Activated T-cell treated with anti-CD3 and anti-CD28 coated beads, Interleukin-2, amount 50 U/mL, for 48 hours (primary cell): ENCODE data around the gene ZNF653.
"Not testable (repeated sequence)": the region's sequence is repeated elsewhere in the genome, so short reads cannot be mapped to it uniquely, and the experiment has no call there.

ENCODE experiments used
- DNase-seq, 2 experiments: peaks; one replicate each; pipeline ENCODE4 v3.0.0-alpha.2; 2020

The ZNF653 gene

DNA sequence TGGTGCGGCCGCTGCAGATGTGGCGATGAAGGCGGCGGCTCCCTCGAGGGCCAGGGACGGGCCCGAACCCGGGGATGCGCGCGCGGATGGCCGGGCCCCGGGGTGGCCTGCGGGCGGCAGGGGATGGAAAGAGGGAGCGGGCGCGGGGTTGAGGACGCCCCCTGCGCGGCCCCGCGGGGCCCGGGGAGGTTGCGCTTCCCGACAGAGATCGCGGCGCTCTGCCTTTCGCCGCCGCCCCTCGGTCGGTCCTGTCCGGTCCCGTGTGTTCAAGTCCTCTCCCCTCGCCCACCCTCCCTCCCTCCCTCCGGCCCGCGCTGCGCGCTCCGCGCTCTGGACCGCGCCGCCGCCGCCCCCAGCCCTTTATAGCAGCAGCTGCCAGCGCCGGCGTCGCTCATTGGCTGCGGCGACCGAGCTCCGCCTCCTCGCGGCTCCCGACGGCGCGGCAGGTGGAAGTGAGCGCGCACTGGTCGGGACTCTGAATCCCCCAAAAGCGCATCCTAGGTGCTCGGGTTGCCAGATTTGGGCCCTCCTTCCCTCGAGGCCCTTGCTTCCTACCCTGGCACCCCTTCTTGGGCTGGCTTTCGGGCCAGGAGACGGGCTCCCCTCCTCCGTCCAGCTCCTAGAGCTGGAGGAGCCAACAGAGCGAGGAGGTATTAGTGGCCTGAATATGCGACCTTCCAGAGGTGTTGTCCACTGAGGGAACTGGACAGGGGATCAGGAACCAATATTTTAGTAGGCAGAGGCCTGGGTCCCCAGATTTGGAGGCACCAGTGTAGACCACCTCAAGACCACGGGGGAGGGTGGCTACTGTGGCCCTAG, 24.7 kb downstream of the ZNF653 start, which contains the start of gene ELAVL3:
TSS of gene ELAVL3 (minus strand) at position 332 of the 819 bp plus-strand sequence. CDS start 438 bp downstream, outside the sequence.
- DNase-seq, result peak in 1 of 2 experiments; percentile 35

DNA sequence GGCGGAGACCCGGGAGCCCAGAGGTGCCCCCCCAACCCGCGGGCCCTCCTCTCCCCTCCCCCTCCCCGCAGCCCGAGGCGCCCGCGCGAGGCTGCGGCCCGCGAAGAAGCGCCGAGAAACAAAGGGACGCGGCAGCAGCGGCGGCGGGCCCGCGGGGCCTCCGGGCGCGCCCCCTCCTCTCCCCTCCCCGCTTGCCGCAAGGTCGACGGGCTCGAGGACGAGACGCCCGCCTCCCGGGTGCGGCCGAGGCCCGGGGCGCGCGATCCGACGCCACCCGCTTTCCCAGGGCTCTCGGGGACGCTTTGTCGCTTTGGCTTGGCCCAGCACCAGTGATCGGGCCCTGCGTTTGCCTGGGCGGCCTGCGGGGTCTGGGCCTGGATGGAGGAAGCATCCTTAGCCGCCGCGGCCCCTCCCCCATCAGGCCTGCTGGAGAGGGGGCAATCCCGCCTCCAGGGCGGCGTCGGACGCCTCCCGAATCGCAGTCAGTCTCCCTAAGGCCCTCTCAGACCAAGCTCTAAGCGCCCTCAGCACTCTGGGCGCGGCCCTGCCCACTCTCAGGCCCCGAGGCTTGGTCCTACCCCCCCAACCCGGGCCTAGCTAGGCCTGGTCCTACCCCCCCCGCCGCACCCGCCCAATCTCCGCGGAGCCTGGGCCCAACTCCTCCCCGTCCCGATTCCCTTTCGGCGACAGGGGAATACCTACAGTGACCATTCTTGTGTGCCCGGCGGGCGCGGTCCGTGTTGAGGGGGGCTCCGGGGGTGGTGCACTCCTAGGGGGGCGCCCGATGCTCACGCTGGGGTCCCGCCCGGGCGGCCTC, 25.5 kb downstream of the ZNF653 start:
- DNase-seq, result no peak

DNA sequence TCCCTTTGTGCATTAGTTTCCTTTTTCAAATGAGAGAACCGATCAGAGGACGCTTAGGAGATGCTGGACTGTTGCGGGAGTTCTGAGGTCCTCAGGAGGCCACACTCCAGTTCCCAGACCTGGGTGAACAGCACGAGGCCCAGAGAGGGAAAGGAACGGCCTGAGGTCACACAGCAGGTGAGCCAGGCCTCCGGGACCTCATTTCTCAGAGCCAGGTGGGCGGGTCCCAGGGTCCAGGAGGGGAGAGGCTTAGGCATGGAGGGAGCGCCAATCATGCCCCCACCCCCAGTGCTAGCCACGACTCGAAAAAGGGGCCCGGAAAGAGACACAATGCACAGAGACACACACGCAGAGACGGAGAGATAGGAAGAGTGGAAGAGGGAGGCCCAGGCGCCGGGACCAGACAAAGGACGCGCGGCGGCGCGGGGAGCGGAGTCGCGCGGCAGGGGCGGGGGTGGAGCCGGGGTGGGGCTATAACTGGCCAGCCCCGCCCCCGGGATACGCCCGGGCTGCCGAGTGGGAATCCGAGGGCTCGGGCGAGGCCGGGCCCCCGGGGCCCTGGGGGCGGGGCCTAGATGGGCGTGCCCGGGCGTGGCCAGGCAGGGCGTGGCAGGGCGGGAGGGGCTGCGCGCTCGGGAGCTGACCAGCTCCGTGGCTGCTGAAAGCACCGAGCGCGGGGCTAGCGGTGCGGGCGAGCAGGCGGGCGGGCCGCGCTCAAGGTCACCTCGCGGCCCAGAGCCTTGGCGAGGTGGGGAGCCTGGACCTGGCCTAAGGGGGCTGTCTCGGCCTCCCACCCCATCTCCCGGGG, 26.3 kb downstream of the ZNF653 start:
- peak; percentile 57 to 70 for DNase-seq

DNA sequence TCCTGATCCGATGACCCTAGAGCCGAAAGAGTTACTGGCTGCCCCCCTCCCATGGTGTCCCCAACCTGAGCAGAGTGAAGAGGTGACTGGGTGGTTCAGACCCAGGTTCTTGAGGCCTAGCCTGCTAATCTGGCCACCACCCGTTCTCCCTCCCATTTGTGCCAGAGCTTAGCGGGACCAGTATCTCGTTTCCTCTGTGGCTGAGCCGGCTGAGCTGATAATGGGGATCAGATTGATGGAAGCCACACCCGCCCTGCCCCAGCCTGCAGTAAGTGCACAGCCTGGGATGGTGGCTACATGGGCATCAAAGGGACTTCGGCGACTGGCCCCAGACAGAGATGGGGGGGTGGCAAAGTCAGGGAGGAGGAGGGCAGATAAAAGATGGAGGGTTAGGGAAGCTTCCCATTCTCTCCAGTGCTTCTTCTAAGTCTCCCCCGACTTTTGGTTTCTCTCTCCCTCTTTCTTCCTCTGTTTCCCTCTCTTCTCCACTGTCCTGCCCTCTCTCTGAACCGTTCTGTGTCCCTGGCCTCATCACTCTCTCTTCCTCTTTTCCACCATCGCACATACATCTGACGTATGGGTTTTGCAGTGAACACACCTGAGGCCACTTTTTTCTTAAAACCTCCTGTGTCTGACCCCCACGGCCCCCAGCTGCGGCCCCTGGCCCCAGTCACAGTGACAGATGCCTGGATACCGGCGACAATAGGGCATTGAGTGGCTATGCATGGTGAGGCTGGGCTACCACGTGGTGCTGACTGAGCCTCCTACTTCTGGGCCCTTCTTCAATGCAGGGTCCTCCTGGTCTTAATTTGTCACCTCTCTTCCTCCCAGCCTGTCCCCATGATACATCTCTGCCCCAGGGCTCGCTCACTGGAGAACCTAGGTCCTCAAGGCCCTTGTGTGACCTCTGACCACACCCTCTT, 27.2 kb downstream of the ZNF653 start:
- DNase-seq, result no peak

DNA sequence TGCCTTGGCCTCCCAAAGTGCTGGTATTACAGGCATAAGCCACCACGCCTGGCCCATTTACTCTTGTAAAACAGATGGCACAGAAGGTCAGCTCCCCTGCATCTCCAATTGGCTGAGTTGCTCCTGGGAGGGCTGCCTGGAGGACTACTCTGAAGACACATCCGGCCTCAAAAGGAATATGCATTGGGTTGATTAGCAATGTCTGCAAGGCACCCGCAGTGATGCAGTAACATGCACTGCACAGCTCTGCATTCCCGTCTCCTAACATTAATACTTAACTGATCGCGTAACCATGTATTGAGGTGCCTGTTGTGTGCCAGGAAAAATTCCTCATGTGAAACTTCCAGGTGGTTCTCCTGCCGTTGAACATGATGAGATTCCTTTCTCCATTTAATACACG, 29.8 kb downstream of the ZNF653 start:
- no peak for DNase-seq

DNA sequence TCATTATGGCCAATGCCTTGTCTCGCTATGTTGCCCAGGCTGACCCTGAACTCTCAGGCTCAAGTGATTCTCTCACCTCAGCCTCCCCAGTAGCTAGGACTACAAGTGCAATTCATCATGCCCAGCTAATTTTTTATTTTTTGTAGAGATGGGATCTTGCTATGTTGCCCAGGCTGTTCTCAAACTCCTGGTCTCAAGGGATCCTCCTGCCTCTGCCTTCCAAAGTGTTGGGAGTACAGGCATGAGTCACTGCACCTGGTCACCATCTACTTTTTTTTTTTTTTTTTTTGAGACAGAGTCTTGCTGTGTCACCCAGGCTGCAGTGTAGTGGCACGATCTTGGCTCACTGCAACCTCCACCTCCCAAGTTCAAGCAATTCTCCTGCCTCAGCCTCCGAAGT, 30.3 kb downstream of the ZNF653 start:
- DNase-seq, result not testable (repeated sequence)

DNA sequence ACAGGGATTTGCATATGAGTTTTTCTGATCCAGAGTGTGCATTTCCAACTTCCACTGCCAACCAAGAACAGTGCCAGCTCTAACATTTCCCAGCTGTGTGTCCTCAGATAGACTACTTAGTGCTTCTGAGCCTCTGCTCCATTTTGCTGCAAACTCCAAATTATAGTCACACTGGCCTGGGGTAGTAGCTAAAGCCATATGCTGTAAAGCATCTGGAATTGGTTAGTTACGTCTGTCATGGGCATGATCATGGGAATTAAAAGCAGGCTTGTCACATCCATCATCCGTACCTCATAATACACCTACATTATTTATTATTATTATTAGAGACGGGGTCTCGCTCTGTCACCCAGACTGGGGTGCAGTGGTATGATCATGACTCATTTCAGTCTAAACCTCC, 31.9 kb downstream of the ZNF653 start:
- DNase-seq, result no peak

DNA sequence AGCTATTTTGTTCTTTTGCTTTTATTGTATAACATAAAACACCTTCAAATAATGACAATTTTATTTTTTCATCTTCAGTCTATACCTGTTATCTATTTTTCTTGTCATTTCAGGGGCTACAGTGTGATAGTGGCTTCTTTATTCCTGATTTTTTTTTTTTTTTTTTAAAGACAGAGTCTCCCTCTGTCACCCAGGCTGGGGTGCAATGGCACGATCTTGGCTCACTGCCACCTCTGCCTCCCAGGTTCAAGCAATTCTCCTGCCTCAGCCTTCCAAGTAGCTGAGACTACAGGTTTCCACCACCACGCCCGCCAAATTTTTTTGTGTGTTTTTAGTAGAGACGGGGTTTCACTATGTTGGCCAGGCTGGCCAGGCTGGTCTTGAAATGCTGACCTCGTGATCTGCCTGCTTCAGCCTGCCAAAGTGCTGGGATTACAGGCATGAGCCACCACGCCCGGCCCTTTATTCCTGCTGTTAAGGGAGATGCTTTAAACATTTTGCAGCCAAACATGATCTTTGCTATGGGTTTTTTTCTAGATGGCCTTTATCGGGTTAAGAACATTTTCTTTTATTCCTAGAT, 37.3 kb downstream of the ZNF653 start:
- DNase-seq, result not testable (repeated sequence)

DNA sequence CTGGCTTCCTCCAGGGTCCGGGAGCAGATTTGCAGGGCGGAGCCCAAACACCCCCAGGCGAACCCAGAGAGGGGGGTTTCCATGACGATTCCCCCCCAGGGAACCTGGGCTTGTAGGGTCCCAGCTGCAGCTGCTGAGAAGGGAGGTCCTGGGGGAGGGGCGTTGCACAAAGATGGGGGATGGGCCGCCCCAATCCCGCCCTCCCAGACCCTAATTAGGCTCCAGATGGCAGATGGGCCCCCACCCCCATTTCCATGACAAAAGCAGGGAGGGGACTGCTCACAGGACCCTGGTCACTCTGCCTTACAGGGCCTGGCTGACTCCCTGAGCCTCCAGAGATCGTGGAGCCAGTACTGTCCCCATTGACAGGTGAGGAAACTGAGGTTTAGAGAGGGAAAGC, 40.0 kb downstream of the ZNF653 start:
- no peak for DNase-seq

DNA sequence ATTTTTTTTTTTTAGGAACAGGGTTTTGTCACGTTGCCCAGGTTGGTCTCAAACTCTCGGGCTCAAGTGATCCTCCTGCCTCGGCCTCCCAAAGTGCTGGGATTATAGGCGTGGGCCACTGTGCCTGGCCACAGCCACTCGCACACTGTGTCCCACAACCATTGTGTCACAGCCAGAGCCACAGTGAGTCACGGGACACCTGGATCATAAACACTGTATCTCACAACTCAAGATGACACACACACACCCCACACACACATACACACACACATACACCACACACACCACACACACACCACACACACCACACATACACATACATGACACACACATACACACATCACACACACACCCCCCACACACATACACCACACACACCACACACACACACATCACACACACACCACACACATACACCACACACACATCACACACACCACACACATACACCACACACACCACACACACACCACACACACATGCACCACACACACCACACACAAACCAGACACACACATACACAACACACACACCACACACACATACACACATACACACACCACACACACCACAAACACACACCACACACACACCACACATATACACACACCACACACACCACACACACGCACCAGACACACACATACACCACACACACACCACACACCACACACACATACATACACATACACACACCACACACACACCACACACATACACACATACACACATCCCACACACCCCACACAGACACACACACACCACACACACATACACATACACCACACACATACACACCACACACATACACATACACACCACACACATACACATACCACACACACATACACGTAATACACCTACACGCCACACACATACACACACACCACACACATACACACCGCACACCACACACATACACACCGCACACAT, 41.0 kb downstream of the ZNF653 start:
- no peak for DNase-seq

DNA sequence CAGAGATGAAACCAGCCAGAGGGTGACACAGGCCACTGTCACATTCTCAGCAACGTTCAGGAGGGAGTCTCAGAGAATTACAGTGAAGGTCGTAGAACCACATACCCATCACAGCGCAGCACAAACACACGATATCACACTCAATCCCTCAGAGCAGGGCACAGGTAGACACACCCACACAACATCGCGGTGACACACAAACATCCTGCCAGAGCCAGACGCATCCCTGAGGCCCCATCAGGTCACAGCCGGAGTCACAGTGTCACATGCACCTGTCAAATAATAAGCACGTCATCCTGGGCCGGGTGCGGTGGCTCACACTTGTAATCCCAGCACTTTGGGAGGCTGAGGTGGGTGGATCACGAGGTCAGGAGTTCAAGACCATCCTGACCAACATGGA, 42.2 kb downstream of the ZNF653 start:
- DNase-seq, result no peak

DNA sequence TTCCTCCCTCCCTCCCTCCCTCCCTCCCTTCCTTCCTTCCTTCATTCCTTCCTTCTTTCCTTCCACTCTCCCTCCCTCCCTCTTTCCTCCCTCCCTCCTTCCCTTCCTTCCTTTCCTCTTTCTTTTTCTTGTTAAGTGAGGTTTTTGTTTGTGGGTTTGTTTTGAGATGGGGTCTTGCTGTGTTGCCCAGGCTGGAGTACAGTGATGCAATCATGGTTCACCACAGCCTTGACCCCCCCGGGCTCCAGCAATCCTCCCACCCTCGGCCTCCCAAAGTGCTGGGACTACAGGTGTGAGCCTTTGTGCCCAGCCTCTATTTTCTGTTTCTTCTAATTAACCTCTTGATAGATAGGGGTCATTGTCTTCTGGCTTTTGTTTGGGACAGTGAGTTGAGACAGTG, 44.2 kb downstream of the ZNF653 start:
- no peak for DNase-seq

DNA sequence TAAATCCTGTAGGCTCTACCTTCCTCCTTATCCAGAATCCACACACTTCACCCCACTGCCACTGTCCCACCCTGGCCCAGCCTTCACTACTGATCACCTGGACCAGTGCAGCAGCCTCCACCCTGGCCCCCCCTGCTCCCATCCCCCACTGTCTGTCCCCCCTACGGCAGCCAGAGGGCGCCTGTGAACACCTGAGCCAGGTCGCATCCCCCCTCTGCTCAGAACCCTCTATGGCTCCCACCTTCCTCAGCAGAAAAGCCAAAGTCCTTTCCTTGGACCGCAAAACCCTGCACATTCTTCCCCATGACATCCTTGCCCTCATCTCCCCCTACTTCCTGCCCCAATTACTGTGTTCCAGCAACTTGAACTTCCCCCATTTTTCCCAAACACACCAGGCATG, 45.4 kb downstream of the ZNF653 start:
- DNase-seq, result peak; percentile 39 to 49

DNA sequence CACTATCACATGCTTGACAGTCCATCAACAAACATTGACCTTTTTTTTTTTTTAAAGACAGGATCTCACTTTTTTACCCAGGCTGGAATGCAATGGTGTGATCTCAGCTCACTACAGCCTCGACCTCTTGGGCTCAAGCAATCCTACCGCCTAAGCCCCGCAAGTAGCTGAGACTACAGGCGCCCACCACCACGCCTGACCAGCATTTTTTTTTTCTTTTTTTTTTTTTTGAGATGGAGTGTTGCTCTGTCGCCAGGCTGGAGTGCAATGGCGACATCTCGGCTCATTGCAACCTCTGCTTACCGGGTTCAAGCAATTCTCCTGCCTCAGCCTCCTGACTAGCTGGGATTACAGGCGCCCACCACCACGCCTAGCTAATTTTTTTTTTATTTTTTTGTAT, 46.7 kb downstream of the ZNF653 start:
- not testable (repeated sequence) for DNase-seq

DNA sequence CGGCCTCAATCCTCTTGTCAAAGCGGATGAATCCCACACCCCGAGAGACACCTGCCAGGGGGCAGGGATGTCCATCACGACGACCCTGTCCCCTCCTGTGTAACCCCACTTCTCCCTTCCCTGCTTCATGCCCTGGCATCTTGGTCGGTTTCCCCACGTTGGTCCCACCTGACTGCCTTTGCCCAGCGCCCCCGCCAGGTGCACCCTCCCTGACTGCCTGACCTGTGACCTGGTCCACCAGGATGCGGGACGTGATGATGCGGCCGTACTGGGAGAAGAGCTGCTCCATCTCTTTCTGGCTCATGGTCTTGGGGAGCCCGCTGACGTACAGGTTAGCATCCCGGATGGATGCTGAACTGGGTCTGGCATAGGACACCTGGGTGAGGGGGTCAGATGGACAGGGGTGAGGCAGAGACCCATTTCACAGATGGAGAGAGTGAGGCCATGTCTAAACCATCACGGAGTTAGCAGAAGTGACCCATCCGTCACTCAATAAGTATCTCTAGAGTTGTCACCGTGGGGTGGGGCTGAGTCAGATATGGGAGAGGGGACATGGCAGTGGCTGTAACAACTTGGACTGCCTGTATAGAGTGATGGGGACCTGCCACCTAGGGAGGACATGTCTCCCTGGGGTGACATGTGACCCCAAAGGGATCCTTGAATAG, 47.3 kb downstream of the ZNF653 start:
- DNase-seq, result no peak

DNA sequence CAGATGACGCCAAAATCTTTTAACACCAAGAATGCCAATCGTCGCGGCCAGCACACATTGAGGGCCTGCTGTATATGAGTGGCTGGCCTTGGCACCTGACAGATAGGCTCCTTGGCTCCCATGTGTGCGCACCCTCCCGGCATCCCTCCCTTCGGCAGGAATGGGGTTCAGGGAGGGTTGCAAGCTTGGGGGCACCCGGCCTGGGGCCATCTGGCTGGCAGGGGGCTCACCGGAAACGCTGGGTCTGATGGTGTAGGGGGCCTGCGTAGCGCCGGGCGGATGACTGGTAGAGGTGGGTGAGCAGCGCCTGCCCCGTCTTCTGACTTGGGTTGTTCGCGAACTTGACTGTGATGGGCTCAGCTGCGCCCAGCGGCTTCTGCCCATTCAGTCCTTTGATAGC, 47.8 kb downstream of the ZNF653 start:
- no peak for DNase-seq

DNA sequence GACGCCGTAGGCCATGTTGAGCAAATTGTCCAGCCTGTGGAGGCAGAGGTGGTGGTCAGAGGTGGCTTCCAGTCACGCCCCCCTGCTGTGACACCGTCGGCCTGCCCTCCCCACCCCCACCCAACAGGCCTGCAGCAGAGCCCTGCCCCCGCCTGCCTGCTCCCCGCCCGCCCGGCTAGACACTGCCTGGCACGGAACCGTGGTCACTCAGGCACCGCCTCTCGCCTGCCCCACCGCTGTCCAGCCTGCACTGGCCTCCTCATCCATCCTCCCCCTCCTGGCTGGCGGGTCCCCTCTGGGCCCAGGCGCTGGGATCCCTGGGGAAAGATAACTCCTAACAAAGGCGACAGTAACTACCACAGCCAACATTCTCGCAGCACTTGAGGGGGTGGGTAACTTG, 48.5 kb downstream of the ZNF653 start:
- no peak for DNase-seq

DNA sequence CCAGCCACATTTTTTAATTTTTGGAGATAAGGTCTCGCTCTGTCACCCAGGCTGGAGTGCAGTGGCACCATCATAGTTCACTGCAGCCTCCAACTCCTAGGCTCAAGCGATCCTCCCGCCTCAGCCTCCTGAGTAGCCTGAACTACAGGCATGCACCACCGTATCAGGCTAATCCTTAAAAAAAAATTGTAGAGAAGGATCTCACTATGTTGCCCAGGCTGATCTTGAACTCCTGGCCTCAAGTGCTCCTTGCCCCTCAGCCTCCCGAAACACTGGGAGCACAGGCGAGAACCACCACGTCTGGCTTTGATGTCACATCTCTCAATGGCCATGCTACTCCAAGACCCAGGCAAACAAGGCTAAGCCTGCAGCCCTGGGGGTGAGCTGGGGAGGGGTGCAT, 49.0 kb downstream of the ZNF653 start:
- DNase-seq, result no peak

DNA sequence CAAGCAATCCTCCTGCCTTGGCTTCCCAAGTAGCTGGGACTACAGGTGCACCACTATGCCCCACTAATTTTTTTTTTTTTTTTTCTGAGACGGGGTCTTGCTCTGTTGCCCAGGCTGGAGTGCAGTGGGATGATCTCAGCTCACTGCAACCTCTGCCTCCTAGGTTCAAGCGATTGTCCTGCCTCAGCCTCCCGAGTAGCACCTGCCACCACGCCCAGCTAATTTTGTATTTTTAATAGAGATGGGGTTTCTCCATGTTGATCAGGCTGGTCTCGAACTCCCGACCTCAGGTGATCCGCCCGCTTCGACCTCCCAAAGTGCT, 50.4 kb downstream of the ZNF653 start:
- not testable (repeated sequence) for DNase-seq
